Endothelial cell of umbilical vein (primary cell): Measurements from ENCODE around the gene IL36B. TPM values are rescaled to one million over a fixed set of nuclear protein-coding genes. Genes with fewer than 3 reads are reported as not detected.

Experiments used
- BruUV-seq: library from RNA; stranded (reverse); fragments of 400-500 nt; replicated peaks from 2 replicates; lab custom pipeline; 2021; lab: Mats Ljungman, UMichigan
- CTCF ChIA-PET: fragments of 300-600, 350-600 bp; sonication (Branson Sonifier 250); formaldehyde crosslinking; loops from one replicate; lab custom pipeline; 2021; ENCODE audit warnings: antibody characterized with exemption, inconsistent platforms; lab: Charles Lee
- POLR2A ChIA-PET: fragments of 300-600, 350-600 bp; sonication (Branson Sonifier 250); formaldehyde crosslinking; loops from one replicate; lab custom pipeline; 2021; ENCODE audit warnings: antibody characterized with exemption, inconsistent platforms; lab: Charles Lee
- DNase-seq: peaks from one replicate; pipeline ENCODE4 v3.0.0-alpha.2; 2011; ENCODE audit warnings: low read depth, low spot score
- FAIRE-seq: peaks from 2 replicates; lab custom pipeline; 2011; peaks lifted over from hg19 to GRCh38; lab: Jason Lieb, UNC
- H2AFZ ChIP-seq: 2 replicates; pipeline ENCODE4 v1.6.0; 2012; ENCODE audit warnings: low read depth, low read length, control low read depth, inconsistent platforms
- H3K27ac ChIP-seq: 2 replicates; pipeline ENCODE4 v1.5.1; 2011; ENCODE audit warnings: low read depth, mild to moderate bottlenecking, control low read depth, low read length, moderate library complexity; ENCODE audit not compliant: insufficient read depth
- H3K27me3 ChIP-seq, 2 experiments: 2 replicates each; pipeline versions ENCODE4 v1.6.0 to v1.6.1; 2011; ENCODE audit warnings: low read length in 2 of 2, mixed read lengths in 1 of 2; ENCODE audit not compliant: control insufficient read depth in 2 of 2, insufficient read depth in 2 of 2
- H3K36me3 ChIP-seq, 2 experiments: 2 replicates in 1 of 2; 3 replicates in 1 of 2; pipeline ENCODE4 v1.5.1; 2011; ENCODE audit warnings: low read length in 2 of 2, mild to moderate bottlenecking in 1 of 2, moderate library complexity in 1 of 2; ENCODE audit not compliant: control insufficient read depth in 2 of 2, insufficient read depth in 2 of 2; ENCODE audit errors: extremely low read depth in 1 of 2
- H3K4me1 ChIP-seq: 3 replicates; pipeline ENCODE4 v1.5.1; 2011; ENCODE audit warnings: mild to moderate bottlenecking, low read length; ENCODE audit not compliant: control insufficient read depth, insufficient read depth; ENCODE audit errors: extremely low read depth
- H3K4me2 ChIP-seq: 2 replicates; pipeline ENCODE4 v1.6.1; 2011; ENCODE audit warnings: low read length, control low read depth, mixed read lengths; ENCODE audit not compliant: insufficient read depth
- H3K4me3 ChIP-seq, 3 experiments: fragments of 200-600 bp in 1 of 3; sonication (generic), shearing (Covaris generic) in 1 of 3; replicated peaks in 1 of 3; 2 replicates each; pipeline ENCODE4 v1.5.1; 2011 to 2016; ENCODE audit warnings: control low read depth in 3 of 3, low read length in 3 of 3, mild to moderate bottlenecking in 2 of 3, inconsistent platforms in 1 of 3, low read depth in 1 of 3, moderate library complexity in 1 of 3; ENCODE audit not compliant: insufficient read depth in 1 of 3
- H3K79me2 ChIP-seq: 2 replicates; pipeline ENCODE4 v1.6.0; 2012; ENCODE audit warnings: low read length, inconsistent platforms; ENCODE audit not compliant: control insufficient read depth, insufficient read depth
- H3K9ac ChIP-seq: replicated peaks from 2 replicates; pipeline ENCODE3; 2011; ENCODE audit warnings: low read length, control low read depth; ENCODE audit not compliant: insufficient read depth; ENCODE audit errors: extremely low read depth
- H3K9me1 ChIP-seq: replicated peaks from 3 replicates; pipeline ENCODE4 v1.6.0; 2011; ENCODE audit warnings: mild to moderate bottlenecking, low read length; ENCODE audit not compliant: control insufficient read depth, insufficient read depth; ENCODE audit errors: extremely low read depth
- H3K9me3 ChIP-seq: replicated peaks from 2 replicates; pipeline ENCODE4 v1.5.1; 2012; ENCODE audit warnings: low read length, inconsistent platforms; ENCODE audit not compliant: control insufficient read depth, insufficient read depth
- H4K20me1 ChIP-seq: replicated peaks from 2 replicates; pipeline ENCODE3; 2011; ENCODE audit warnings: mild to moderate bottlenecking, low read length; ENCODE audit not compliant: control insufficient read depth, insufficient read depth; ENCODE audit errors: extremely low read depth
- EZH2 ChIP-seq: IDR thresholded peaks from 2 replicates; pipeline ENCODE4 v1.6.1; 2012; ENCODE audit warnings: borderline replicate concordance, low read depth, mild to moderate bottlenecking, moderate library complexity, low read length, inconsistent platforms; ENCODE audit not compliant: severe bottlenecking
- FOS ChIP-seq: IDR thresholded peaks from 2 replicates; pipeline ENCODE4 v1.6.1; 2011; ENCODE audit warnings: mild to moderate bottlenecking, low read length, moderate library complexity, borderline replicate concordance; ENCODE audit not compliant: insufficient read depth
- GATA2 ChIP-seq: IDR thresholded peaks from 2 replicates; pipeline ENCODE4 v1.7.0; 2011; ENCODE audit warnings: low read depth, mild to moderate bottlenecking, moderate library complexity, mixed read lengths, low read length; ENCODE audit not compliant: insufficient read length, insufficient read depth
- JUN ChIP-seq: IDR thresholded peaks from 2 replicates; pipeline ENCODE4 v1.6.1; 2011; ENCODE audit warnings: borderline replicate concordance, low read depth; ENCODE audit not compliant: insufficient read length, insufficient read depth
- MAX ChIP-seq: IDR thresholded peaks from 2 replicates; pipeline ENCODE4 v1.6.1; 2011; ENCODE audit not compliant: insufficient read depth, insufficient read length
- MYC ChIP-seq: IDR thresholded peaks from one replicate; pipeline ENCODE4 v1.6.1; 2011; ENCODE audit warnings: mild to moderate bottlenecking, low read depth, low read length
- POLR2A ChIP-seq: IDR thresholded peaks from 2 replicates; pipeline ENCODE4 v1.6.1; 2012; ENCODE audit warnings: low read depth, mild to moderate bottlenecking, control low read depth, low read length
- POLR2AphosphoS5 ChIP-seq: IDR thresholded peaks from 2 replicates; pipeline ENCODE4 v1.6.1; 2012; ENCODE audit warnings: low read depth, mild to moderate bottlenecking, control low read depth, low read length, moderate library complexity; ENCODE audit not compliant: insufficient read depth
- dilution Hi-C: fragments of 300-500 bp; cut with MboI; formaldehyde crosslinking; loops from one replicate; pipeline ENCODE4 v1.15.0; 2019; ENCODE audit warnings: low sequenced_read_pairs; ENCODE audit not compliant: extremely low pct_ligation_motif_present
- intact Hi-C: fragments of 100-400 bp; cut with micrococcal nuclease; formaldehyde crosslinking; loops from one replicate; pipeline ENCODE4 v1.10.0; 2022
- polyA plus RNA-seq, 4 experiments: library from polyadenylated mRNA; depleted of rRNA in 3 of 4; stranded (reverse) in 3 of 4; unstranded in 1 of 4; fragments of >200 nt; gene quantifications; 2 replicates each; pipeline versions ENCODE4 v1.2.1 to v1.2.3, GENCODE V29; 2011 to 2012; ENCODE audit warnings: missing spikeins in 1 of 4
- total RNA-seq: library from RNA; stranded (reverse); gene quantifications from 2 replicates; pipeline ENCODE4 v1.2.3, GENCODE V29; 2021
- TF ChIP-seq, protein P1 (sequence below), 2 donors: IDR thresholded peaks; 1 replicate in 1 of 2; 2 replicates in 1 of 2; pipeline ENCODE4 v1.5.1; 2011; ENCODE audit warnings: low read length in 2 of 2, mild to moderate bottlenecking in 2 of 2, moderate library complexity in 2 of 2, control low read depth in 1 of 2, inconsistent platforms in 1 of 2, low read depth in 1 of 2; ENCODE audit not compliant: insufficient read depth in 1 of 2; ENCODE audit errors: extremely low read depth in 1 of 2

IL36B gene
- total and polyA plus RNA-seq, 2 donors (not counting 3 experiments of a cell fraction or from before 2014, with no cell fraction given) = not detected

- no peaks in the 10 kb centered on the region for H3K9me3 ChIP-seq
- H2AFZ ChIP-seq = no peak overlapping the region
- no peaks in the 10 kb centered on the region for H3K79me2 ChIP-seq
- ChIA-PET CTCF (no interaction called here), POLR2A (no interaction called here)
- H3K27ac ChIP-seq = no peak overlapping the region
- intact Hi-C loops = no loop called here
- BruUV-seq = no TSS peak
- TF ChIP-seq GATA2 = no peak
- TF ChIP-seq MYC = no peak
- no peak for TF ChIP-seq JUN
- TF ChIP-seq POLR2A = no peak
- TF ChIP-seq EZH2 = no peak
- TF ChIP-seq MAX = no peak
- TF ChIP-seq POLR2AphosphoS5 = no peak
- TF ChIP-seq FOS = no peak
- TF ChIP-seq, protein P1, sequence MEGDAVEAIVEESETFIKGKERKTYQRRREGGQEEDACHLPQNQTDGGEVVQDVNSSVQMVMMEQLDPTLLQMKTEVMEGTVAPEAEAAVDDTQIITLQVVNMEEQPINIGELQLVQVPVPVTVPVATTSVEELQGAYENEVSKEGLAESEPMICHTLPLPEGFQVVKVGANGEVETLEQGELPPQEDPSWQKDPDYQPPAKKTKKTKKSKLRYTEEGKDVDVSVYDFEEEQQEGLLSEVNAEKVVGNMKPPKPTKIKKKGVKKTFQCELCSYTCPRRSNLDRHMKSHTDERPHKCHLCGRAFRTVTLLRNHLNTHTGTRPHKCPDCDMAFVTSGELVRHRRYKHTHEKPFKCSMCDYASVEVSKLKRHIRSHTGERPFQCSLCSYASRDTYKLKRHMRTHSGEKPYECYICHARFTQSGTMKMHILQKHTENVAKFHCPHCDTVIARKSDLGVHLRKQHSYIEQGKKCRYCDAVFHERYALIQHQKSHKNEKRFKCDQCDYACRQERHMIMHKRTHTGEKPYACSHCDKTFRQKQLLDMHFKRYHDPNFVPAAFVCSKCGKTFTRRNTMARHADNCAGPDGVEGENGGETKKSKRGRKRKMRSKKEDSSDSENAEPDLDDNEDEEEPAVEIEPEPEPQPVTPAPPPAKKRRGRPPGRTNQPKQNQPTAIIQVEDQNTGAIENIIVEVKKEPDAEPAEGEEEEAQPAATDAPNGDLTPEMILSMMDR (IDR thresholded peaks at IDR 0.05; ENCODE audit: extremely low read depth in 1 of 2, insufficient read depth in 1 of 2, low read depth in 1 of 2, low read length in 2 of 2) = no peak
- H3K27me3 ChIP-seq = peaks cover 0 to 6% of the 10 kb centered on the region in 2 experiments
- H3K9ac ChIP-seq = no peak overlapping the region
- H3K4me3 ChIP-seq = no peak overlapping the region
- no peak overlapping the region for H3K4me2 ChIP-seq
- dilution Hi-C loops = no loop called here
- no peak for DNase-seq
- H3K4me1 ChIP-seq = no peaks in the 10 kb centered on the region
- no peaks in the 10 kb centered on the region for H3K9me1 ChIP-seq
- no peaks in the 10 kb centered on the region for H3K36me3 ChIP-seq
- H4K20me1 ChIP-seq = no peaks in the 10 kb centered on the region
- no peak for FAIRE-seq
These were observed 38.6 kb downstream of the IL36B start for GRCh38 chr2:113014067-113014466.
